Natural killer cell (primary cell): ENCODE measurements around the gene VWC2L. TPM values are rescaled to one million over a fixed set of nuclear protein-coding genes. Genes with fewer than 3 reads are reported as not detected.

ENCODE experiments used
- ATAC-seq, 3 donors: fragments of 150-1000 bp in 2 of 3; fragments of 200-7000 bp in 1 of 3; cut with Tn5 transposase; 1 replicate in 1 of 3; 2 replicates in 2 of 3; pipeline ENCODE4 v1.10.0; 2021; ENCODE audit warnings: mild to moderate bottlenecking in 2 of 3, moderate library complexity in 2 of 3
- DNase-seq, 2 donors: peaks; one replicate each; pipeline versions ENCODE4 v3.0.0 to v3.0.0-alpha.2; 2013 to 2021; ENCODE audit warnings: mixed read lengths in 1 of 2
- H3K27ac ChIP-seq: one replicate; pipeline ENCODE4 v1.5.1; 2013; ENCODE audit warnings: mild to moderate bottlenecking, low read length
- H3K27me3 ChIP-seq: one replicate; pipeline ENCODE4 v1.6.1; 2013; ENCODE audit warnings: low read length; ENCODE audit not compliant: control insufficient read depth, insufficient read depth
- H3K36me3 ChIP-seq: one replicate; pipeline ENCODE4 v1.6.1; 2013; ENCODE audit warnings: low read length; ENCODE audit not compliant: control insufficient read depth, insufficient read depth
- H3K4me1 ChIP-seq: one replicate; pipeline ENCODE4 v1.6.1; 2013; ENCODE audit warnings: low read length; ENCODE audit not compliant: control insufficient read depth, insufficient read depth
- H3K4me3 ChIP-seq: one replicate; pipeline ENCODE4 v1.5.1; 2013; ENCODE audit warnings: low read length
- H3K9me3 ChIP-seq: one replicate; pipeline ENCODE4 v1.6.1; 2013; ENCODE audit warnings: low read length; ENCODE audit not compliant: control insufficient read depth, insufficient read depth
- H3K27ac Mint-ChIP-seq, 2 donors: one replicate each; pipeline ENCODE4 v1.8.0; 2022; ENCODE audit warnings: mild to moderate bottlenecking in 2 of 2, mixed read lengths in 2 of 2, moderate library complexity in 1 of 2
- H3K27me3 Mint-ChIP-seq, 2 donors: one replicate each; pipeline ENCODE4 v1.8.0; 2022; ENCODE audit warnings: low read depth in 2 of 2, mixed read lengths in 2 of 2
- H3K36me3 Mint-ChIP-seq: one replicate; pipeline ENCODE4 v1.8.0; 2022; ENCODE audit warnings: mixed read lengths
- H3K4me1 Mint-ChIP-seq, 2 donors: one replicate each; pipeline ENCODE4 v1.8.0; 2022; ENCODE audit warnings: mixed read lengths in 2 of 2
- H3K4me3 Mint-ChIP-seq: one replicate; pipeline ENCODE4 v1.8.0; 2022; ENCODE audit warnings: mild to moderate bottlenecking, moderate library complexity, mixed read lengths
- H3K9me3 Mint-ChIP-seq, 2 donors: one replicate each; pipeline ENCODE4 v1.8.0; 2022; ENCODE audit warnings: mixed read lengths in 2 of 2
- CTCF ChIP-seq: fragments of 200-600 bp; IDR thresholded peaks from one replicate; pipeline ENCODE4 v1.8.0; 2022; ENCODE audit warnings: antibody characterized with exemption
- WGBS: methylation state at CpG from one replicate; pipeline ENCODE4 v1.1.7; 2013; ENCODE audit warnings: missing lambda C conversion rate; ENCODE audit not compliant: insufficient coverage; 5-methylcytosine and 5-hydroxymethylcytosine counted together
- intact Hi-C: fragments of 100-400 bp; cut with micrococcal nuclease; formaldehyde crosslinking; loops from one replicate; pipeline ENCODE4 v1.14.2; 2022
- total RNA-seq, 4 donors: library from RNA; stranded (reverse); fragments of 120-200 nt in 1 of 4; gene quantifications; one replicate each; pipeline versions ENCODE4 v1.2.3 to v1.2.4, GENCODE V29; 2013 to 2022

The VWC2L gene
- total RNA-seq, 3 donors from 2014 or later (not counting 1 experiment from before 2014, with no cell fraction given): not detected

DNA sequence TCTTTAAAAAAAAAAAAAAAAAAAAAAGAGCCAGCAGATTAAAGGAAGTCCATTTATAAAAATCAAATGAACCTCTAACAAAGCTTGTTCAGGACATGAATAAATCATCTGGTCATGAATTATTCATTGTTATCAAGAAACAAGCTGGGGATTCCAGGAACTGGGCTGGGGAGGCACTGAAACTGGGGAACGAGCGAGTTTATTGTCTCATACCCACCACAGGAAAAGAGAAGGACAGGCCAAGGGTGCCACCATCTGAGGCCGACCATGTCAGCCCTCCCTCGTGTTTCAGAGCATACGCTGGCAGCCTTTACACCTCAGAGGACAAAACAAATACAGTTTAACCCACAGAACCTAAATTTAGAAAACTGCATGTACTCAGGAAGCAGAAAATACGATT, 164.2 kb downstream of the VWC2L start:
- Mint-ChIP-seq H3K9me3 (peaks cover 0 to 2% of the 10 kb centered on the region in 2 donors), H3K4me3 (no peak overlapping the region), H3K36me3 (no peaks in the 10 kb centered on the region), H3K4me1 (peaks cover 14% of the 10 kb centered on the region in 2 donors), H3K27ac (no peak overlapping the region), H3K27me3 (no peaks in the 10 kb centered on the region)
- 4% methylated on average over 5 of the region's 6 CpGs for WGBS
- ATAC-seq (no peak), DNase-seq (no peak)
- H3K4me1 ChIP-seq: no peaks in the 10 kb centered on the region
- intact Hi-C loops: no loop called here
- H3K27me3 ChIP-seq: no peaks in the 10 kb centered on the region
- TF ChIP-seq CTCF: no peak
- H3K4me3 ChIP-seq: no peak overlapping the region
- H3K27ac ChIP-seq: no peak overlapping the region
- no peaks in the 10 kb centered on the region for H3K36me3 ChIP-seq
- H3K9me3 ChIP-seq: no peaks in the 10 kb centered on the region

DNA sequence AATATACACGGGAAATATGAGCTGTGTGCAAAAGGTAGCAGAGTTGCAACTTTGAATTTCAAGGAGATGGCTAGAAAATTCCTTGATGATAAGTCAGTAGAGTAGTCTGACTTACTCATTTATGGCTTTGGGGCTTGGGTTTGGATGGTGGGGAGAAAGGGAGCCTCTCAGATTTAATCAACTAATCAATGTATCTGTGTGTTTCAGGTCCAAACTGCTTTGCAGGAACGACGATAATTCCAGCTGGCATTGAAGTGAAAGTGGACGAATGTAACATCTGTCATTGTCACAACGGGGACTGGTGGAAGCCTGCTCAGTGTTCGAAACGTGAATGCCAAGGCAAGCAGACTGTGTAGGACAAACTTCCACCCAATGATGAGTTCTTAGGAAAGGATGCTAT, 164.6 kb downstream of the VWC2L start:
- ATAC-seq: no peak
- H3K9me3 Mint-ChIP-seq: peaks cover 0 to 2% of the 10 kb centered on the region in 2 donors
- WGBS: 42% methylated on average over 7 of the region's 7 CpGs
- H3K27me3 Mint-ChIP-seq: no peaks in the 10 kb centered on the region
- peaks cover 14% of the 10 kb centered on the region in 2 donors for H3K4me1 Mint-ChIP-seq
- H3K27ac Mint-ChIP-seq: no peak overlapping the region
- H3K27ac ChIP-seq: no peak overlapping the region
- no peaks in the 10 kb centered on the region for H3K36me3 Mint-ChIP-seq
- intact Hi-C loops: no loop called here
- H3K4me1 ChIP-seq: no peaks in the 10 kb centered on the region
- no peak overlapping the region for H3K4me3 ChIP-seq
- TF ChIP-seq CTCF: no peak
- no peak for DNase-seq
- H3K9me3 ChIP-seq: no peaks in the 10 kb centered on the region
- no peaks in the 10 kb centered on the region for H3K27me3 ChIP-seq
- H3K36me3 ChIP-seq: no peaks in the 10 kb centered on the region
- no peak overlapping the region for H3K4me3 Mint-ChIP-seq

GRCh38 chr2:214577769-214578168, 166.9 kb downstream of the VWC2L start:
- no peak overlapping the region for H3K4me3 Mint-ChIP-seq
- WGBS: 93% methylated on average over 5 of the region's 6 CpGs
- intact Hi-C loops: no loop called here
- peaks cover 2% of the 10 kb centered on the region in 2 donors for H3K9me3 Mint-ChIP-seq
- H3K36me3 Mint-ChIP-seq: no peaks in the 10 kb centered on the region
- no peaks in the 10 kb centered on the region for H3K36me3 ChIP-seq
- no peak for ATAC-seq
- peaks cover 14% of the 10 kb centered on the region in 2 donors for H3K4me1 Mint-ChIP-seq
- no peaks in the 10 kb centered on the region for H3K27me3 Mint-ChIP-seq
- DNase-seq: no peak
- H3K4me3 ChIP-seq: no peak overlapping the region
- H3K9me3 ChIP-seq: no peaks in the 10 kb centered on the region
- H3K27ac ChIP-seq: no peak overlapping the region
- no peaks in the 10 kb centered on the region for H3K27me3 ChIP-seq
- H3K4me1 ChIP-seq: no peaks in the 10 kb centered on the region
- no peak for TF ChIP-seq CTCF
- no peak overlapping the region for H3K27ac Mint-ChIP-seq

GRCh38 chr2:214578442-214578841, 167.6 kb downstream of the VWC2L start:
- no peaks in the 10 kb centered on the region for H3K4me1 ChIP-seq
- Mint-ChIP-seq H3K27ac (no peak overlapping the region), H3K27me3 (no peaks in the 10 kb centered on the region), H3K4me3 (no peak overlapping the region), H3K9me3 (peaks cover 2% of the 10 kb centered on the region in 2 donors), H3K4me1 (peaks cover 14% of the 10 kb centered on the region in 2 donors), H3K36me3 (no peaks in the 10 kb centered on the region)
- no peak overlapping the region for H3K4me3 ChIP-seq
- DNase-seq: no peak
- H3K36me3 ChIP-seq: no peaks in the 10 kb centered on the region
- H3K9me3 ChIP-seq: no peaks in the 10 kb centered on the region
- ATAC-seq: no peak
- WGBS: 94% methylated on average over 3 of the region's 4 CpGs
- intact Hi-C loops: no loop called here
- no peak overlapping the region for H3K27ac ChIP-seq
- H3K27me3 ChIP-seq: no peaks in the 10 kb centered on the region
- TF ChIP-seq CTCF: no peak
